ENCODE data around the gene ST6GALNAC3.
"Not testable (repeated sequence)": the region's sequence is repeated elsewhere in the genome, so short reads cannot be mapped to it uniquely, and the experiment has no call there.

Gene ST6GALNAC3

DNA sequence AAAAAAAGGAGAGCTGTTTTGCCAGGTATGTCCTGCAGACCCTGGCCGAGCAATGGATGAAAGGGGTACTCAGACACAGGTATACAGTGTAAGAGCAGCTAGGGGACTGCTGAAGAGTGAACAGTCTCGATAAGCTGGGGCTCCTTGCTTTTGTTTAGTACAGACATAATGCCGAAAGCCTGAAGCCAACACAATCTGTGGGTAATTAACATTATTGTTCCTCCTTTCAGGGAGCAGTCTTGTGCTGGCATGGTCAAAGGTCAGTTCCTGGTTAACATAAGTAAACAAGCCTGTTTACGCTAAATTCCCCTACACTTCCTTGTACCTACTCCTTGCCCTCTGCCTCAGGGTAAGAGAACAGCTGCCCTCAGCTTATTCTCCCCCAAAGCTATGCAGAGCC lies 520.5 kb downstream of the ST6GALNAC3 start:
- no peak for DNase-seq

DNA sequence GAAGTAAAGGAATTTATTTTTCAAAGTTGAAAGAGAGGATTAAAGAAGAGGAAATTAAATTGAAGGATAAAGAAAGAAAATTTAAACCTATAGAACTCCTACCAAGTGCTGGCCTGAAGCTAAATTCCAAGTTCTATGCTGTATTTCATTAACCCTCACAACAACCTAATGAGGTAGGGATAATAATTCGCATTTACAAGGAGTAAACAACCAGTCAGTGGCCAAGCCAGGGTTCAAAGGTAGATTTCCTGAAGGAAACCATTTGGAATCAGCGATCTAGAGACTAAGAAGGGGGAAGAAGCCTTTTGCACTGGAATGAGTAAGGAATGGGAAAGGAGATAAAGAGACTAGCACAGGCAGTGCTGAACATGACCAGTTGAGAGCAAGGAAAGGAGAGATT lies 526.9 kb downstream of the ST6GALNAC3 start:
- DNase-seq = no peak

DNA sequence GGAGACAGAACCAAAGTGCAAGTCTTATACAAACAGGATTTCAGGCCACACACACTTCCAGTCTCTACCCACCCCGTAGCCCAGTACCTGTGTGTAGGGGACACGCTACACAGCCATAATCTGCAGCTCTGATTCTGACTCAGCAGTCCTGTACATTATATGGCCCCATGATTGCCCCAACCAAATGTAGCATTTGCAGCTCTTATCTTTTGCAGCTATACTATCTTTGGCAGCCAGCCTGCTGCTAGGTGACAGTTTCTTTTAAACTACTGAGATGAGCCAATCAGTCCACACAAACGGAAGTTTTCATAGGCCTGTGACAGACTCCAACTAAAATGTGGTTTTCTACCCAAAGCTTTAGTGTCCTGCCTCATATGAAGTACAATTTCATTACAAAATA lies 533.2 kb downstream of the ST6GALNAC3 start:
- no peak for DNase-seq

DNA sequence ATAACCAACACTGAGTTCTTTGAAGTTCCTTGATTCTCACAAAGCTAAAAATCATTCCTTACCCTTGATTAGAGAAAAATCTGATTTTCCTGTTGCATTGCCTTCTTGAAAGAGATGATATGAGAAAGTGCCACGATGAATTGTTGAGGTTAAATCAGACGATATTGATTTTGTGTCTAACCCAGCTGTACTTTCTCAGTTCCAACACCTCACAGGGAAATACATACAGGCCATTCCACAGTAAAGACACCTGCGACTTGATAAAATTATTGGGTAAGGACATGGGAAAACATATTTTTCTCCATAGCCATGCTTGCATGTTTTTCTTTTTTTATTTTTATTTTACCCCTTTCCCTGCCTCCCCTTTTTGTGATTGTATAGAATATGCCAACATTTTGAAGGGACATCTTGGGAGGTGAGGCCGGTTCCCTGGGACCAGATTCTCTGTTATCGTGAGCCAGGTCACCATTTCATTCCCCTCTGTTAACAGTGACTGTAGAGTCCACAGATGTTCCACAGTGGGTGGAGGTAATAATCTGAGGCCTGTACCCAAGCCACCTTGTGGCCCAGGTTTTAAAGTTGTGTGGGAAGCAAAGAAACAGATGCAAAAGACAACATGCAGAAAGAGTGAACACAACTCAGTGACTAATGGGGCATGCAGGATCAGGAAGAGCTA lies 537.4 kb downstream of the ST6GALNAC3 start:
- DNase-seq = no peak

DNA sequence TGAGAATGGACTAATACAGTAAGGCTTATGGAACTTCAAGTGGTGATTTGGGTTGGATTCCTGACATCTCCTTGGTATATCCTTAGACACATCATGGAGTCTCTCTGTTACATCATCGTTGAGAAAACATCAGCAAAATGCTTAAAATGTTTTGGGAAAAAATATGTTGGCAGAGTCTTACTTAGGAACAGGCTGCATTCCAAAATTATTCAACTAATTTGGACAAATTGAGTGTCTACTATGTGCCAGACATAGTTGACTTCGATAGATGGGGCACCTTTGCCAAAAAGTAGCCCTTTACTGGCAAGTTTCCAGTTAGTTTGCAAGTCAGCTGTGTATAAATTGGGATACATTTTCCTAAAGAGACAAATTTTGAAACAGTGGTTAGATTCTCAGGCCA lies 539.3 kb downstream of the ST6GALNAC3 start:
- DNase-seq = no peak

DNA sequence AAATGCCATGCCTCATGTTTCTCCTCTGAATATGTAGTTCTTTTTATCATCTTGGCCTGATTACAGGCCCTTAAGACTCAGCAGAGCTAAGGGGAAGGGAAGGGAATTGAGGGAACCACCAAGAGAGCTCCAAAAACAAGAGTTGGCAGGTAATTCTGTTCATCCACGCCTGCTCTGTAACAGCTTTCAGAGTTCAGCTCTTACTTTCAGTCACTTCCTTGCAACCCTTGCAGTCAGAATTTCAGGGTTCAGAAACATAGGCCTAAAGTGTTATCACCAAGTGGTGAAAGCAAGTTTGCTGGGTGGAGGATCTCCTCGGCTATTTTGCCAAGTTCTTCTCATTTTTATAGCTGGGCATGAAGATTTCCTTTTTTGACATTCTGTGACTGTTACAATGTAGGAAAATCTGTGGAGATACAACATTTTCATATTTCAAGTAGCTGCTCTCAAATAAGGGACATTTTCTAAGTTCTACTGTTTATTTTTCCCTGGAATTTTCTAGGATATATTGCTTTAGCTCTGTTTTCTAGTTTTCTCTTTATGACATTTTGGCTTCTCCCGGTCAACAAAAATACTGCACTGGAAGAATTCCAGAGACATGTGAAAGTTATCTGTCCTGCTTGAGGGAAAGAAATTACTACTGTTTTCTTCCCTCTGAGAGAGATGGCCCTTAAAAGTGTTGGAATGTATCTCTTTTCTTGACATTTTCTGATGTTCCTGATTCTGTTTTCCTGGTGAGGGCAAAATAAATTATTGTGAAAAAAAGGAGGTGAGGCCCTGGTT lies 540.9 kb downstream of the ST6GALNAC3 start:
- no peak for DNase-seq

DNA sequence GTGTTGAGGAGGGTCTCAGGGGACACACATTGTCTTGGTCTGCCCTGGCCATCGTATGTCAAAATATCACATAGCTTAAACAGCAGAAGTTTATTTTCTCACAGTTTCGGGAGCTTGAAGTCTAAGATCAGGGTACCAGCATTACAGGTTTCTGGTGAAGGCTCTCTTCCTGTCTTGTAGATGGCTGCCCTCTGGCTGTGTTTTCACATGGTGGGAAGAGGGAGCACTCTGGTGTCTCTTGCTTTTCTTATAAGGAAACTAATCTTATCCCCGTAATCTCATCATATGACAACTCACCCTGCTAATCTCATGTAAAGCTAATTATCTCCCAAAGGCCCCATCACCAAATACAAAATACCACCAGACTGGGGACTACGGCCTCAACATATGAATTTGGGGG lies 545.8 kb downstream of the ST6GALNAC3 start:
- DNase-seq = no peak

DNA sequence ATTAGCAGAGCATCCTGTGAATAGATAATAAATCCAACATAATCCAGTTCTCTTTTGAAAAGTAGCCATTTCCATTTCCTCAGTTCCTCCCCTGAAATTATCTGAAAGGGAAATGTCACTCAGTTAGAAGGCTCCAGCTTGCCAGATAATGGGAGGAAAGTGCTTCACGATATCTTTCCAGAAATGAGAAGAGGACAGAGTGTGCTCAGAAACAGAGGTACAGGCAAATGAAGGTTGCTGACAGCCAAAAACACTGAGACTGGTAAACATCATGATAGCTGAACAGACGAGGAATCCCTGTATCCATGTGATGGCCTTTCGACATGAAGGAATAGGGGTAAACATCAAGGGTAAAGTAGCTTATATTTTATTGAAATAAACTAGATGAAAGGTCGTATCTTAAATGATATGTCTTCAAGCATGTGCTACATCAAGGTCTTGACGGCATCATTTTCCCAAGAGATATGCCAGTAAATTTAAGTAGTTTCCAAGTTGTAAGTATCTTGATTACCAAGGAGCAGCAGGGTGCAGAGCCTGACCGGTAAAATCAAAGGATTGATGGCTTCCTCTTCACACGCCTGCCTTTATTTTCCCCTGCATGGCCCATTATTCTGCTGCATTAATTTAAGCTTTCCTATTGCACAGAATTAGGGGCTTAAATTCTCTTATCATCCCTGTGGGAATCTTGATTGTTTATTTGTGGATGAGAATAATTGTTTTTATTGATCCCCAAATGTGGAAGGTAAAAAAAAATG lies 548.4 kb downstream of the ST6GALNAC3 start:
- no peak for DNase-seq

DNA sequence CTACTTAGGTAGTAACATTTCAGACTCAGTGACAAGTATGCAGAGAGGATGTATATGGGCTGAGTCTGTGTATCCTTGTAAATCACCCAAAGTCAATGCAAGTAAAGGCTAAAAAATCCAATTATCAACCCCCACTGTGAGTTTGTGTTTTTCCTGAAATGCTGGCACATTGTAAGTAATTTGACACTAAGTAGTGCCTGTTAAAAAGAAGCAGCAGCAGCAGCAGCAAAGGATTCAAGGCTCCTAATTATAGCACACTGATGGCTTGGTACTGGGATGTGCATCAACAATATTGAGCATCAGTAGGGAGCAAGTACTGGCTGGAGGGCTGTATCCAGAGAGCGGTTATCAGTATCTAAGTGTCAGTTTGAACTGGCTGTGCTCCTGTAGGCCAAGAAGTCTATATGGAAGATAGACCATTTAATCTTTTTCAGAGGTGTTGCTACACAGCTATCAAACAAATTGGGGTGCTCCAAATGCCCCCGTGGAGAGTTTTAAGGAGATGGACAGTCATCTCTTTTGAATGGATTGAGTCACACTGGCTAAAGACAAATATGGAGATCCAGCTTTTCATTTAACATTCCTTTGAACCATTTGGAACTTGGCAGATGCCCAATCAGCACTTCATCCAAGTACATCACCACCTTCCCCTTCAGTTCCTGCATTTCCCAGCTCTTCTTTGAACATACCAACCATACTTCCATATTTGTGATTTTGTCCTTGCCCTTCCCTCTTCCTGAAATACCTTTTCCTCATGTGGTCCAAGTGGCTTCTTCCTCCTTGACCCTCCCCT lies 551.5 kb downstream of the ST6GALNAC3 start:
- peak; percentile 9 for DNase-seq

DNA sequence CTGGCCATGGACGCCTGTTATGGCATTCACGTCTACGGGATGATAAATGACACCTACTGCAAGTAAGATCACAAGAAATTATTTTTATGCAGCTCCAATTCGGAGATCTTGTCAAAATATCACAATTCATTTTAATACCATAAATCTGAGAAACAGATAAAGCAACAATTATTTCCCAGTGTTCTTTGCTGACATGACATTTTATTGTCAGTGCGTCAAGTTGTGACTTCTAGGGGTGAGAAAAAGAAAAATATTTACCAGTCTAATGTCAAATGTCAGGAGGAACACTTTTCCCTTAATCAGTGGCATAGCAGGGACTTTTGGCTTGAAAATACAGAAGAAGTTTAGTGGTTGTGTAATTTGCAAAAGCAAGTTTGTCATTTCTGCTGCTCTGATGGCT lies 553.0 kb downstream of the ST6GALNAC3 start:
- no peak for DNase-seq

DNA sequence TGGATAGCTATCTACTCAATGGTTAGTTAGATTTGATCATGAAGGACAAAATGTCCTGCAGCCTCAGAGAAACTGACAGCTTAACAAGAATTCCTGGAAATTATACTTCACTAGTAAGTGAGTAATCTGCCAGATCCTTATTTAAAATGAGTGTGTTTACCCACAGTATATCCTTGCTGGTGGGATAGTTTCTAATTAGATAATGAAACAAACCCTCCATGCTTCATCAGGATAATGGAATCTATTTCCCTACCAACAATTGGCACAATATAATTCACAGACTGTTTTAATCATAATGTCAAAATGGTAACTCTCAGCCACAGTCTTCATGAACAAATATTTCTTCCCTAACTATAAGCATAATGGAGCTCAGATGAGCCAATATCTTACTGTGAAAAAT lies 553.4 kb downstream of the ST6GALNAC3 start:
- DNase-seq = no peak

DNA sequence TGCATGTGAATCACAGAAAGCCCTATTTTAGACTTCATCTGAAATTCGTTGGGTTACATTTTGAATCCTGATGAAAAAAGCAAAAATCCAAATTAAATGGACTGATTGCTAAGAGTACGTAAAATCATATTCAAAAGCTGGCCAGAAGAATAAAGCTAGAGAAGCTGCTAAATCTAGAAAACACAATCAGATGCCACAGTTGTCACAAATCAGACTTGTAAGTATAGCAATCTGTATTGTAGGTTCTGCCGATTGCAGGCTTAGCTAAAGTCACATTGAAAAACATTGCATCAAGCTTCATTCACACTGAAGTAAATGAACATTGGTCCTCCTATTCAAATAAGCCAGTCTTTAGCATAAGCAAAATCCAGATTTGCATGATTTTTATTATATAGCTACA lies 557.6 kb downstream of the ST6GALNAC3 start:
- no peak for DNase-seq

DNA sequence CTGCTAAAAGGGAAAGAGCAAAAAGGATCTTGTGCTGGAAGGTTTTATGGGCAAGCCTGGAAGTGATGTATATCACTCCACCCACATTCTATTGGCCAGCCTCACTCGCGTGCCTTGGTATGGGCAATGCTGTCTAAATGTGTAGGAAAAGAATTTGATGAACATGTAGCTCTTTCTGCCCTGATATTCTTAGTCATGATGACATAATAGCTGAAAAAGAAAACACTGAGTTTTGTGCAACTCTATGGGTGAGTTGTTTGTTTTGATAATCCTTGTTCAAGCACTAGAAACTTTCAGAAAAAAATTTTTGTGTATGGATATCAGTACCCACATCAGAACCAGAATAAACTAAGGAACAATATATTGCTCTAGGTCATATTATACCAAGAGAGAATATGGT lies 561.2 kb downstream of the ST6GALNAC3 start:
- DNase-seq = no peak

DNA sequence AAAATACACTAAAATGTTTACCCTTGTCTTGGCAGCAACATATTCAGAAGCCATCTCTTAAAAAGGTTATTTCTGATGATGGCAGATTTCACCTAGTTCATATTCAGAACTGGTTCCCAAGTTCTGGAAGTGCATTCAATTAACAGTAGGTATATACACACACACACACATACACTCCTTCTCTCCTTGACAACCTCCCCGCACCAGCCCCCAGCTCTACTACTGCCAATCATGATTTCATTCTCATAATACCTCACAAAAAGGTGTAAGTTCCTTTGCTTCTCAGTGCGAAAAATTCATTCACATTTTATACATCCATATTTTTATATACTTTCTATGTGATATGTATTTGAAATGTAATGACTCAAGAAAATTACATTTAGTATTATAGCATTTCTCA lies 564.6 kb downstream of the ST6GALNAC3 start:
- no peak for DNase-seq

DNA sequence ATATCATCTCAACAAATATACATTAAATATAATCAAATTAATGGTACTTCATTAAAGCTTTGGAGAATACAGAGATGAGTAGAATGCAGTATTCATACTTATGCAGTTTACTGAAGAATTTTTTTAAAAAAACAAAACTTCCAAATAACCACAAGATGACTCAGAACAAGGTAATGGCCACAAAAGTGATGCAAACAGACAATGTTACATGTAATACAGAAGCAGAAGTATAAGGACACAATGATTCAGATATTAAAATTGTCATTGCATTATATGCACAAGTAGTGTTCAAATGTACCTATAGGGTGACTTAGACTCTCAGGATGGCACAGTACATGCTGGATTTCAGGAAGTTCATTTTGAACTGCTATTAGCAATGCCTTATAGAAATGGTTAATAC lies 565.5 kb downstream of the ST6GALNAC3 start:
- no peak for DNase-seq

DNA sequence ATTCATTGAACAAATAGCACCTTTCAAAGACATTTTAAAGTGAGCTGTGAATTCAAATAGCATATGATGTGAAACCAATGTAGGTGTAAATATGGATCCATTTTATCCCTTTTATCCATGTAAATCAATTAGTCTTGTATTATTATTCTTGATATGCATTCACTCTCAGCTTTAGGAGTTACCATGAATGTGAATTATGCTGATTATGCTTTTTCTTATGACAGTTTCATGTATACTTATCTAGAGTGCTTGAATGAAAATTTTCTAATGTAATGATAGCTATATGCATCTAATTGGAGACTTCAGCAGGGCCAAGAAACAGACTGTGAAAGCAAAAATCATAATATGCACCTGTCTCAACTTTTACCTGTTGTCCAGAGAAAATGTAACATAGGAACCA lies 566.2 kb downstream of the ST6GALNAC3 start:
- DNase-seq = no peak

DNA sequence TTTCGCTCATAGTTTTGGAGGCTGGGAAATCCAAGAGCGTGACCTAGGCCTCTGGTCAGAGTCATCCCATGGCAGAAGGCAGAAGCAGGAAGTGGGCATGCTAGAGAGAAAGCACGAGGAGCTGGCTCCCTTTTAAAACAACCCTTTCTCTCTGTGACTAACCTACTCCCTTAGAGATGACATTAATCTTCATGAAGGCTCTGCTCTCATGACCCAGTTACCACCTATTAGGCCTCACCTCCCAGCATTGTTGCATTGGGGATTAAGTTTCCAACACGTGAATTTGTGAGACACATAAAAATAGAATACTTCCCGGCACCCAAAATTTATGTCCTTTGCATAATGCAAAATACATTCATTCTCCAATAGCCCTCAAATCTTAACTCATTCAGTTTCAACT lies 569.6 kb downstream of the ST6GALNAC3 start:
- no peak for DNase-seq

DNA sequence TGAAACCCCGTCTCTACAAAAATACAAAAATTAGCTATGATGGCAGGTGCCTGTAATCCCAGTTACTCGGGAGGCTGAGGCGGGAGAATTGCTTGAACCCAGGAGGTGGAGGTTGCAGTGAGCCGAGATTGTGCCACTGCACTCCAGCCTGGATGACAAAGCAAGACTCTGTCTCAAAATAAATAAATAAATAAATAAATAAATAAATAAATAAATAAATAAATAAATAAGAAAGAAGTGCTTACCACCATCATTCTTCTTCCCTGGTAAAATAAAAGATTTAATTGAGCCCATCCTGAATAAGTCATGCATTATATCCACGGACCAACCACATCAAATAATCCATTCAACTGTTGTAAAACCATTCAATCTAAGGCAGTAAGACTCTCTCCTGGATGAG lies 578.3 kb downstream of the ST6GALNAC3 start:
- not testable (repeated sequence) for DNase-seq

DNA sequence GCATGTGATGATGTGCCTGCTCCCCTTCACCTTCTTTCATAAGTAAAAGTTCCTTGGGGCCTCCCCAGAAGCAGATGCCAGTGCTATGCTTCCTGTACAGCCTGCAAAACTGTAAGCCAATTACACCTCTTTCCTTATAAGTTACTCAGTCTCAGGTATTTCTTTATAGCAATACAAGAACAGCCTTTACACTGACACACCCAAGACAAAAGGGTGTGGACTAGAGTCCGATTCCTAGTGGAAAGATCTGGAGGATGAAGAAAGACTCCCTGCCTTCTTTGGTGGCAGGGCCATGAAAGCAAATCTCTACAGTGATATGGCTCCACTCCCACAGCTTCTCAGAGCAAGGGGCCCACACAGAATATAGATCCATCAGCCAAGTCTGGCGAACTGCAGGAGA lies 583.1 kb downstream of the ST6GALNAC3 start:
- DNase-seq = no peak

DNA sequence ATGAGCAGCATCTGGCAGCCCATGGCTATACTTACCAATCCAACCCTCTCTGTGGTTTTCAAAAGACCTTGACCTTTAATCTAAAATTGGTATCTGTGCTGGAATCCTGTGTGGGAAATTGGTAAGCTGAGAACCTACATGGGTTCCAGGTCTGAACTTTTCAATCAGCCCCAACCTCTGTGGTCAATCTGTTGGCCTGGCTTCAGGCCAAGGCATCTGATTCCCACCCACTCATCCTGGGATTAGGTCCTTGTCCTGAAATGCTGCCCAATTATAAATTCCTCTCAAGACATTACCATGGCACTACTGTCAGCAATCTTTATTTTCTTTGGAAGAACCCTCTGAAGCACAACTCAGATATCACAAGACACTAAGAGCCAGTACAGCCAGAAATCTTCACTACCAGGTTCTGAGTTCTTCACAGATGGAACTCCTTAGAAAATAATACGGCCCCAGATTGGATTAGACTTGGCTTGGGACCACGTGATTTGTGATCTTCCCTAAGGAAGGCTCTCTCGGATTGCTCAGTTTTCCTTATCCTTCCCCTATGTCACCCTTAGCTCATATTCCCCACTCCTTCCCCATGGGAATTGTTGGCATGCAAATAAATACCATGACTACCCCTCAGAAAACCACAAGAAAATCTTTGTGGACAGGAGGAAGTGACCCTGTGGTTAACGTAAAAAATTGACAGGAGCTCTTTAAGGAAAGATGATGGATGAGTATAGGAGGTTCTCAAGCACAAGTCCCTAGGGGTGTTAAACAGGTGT lies 584.8 kb downstream of the ST6GALNAC3 start:
- no peak for DNase-seq

DNA sequence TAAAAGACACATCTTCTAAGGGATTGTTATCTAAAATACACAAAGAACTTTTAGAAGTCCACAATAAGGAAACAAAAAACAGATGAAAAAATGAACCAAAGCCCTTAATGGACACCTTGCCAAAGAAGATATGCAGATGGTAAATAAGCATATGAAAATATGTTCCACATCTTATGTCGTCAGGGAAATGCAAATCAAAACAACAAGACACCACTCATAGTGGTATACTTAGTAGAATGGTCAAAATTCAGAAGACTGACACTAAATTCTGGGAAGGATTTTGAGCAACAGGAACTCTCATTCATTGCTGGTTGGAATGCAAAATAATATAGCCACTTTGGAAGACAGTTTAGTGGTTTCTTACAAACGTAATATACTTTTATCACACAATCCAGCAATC lies 587.0 kb downstream of the ST6GALNAC3 start:
- DNase-seq = no peak

DNA sequence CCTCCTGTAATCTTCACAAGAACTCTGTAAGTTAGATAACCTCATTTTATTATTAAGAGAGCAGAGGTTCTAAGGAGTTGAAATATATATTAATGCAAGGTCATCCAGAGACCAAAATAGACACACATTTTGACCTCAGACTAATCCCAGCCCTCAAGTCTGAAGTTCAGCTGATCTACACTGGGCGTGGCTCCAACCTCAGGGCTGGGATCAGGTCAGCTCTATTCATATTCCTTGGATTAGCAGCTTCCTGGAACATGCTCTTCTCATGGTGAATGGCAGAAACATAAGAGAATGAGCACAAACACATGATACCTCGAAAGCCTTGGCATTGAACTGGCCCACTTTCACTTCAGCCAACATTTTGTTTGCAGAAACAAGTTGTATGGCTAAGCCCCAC lies 592.0 kb downstream of the ST6GALNAC3 start:
- no peak for DNase-seq

Data from DMS 273 treated with DMSO at 0.1 percent for 48 hours (cell line).